ENCODE data around the gene REELD1. TPM values are rescaled to one million over a fixed set of nuclear protein-coding genes. Genes with fewer than 3 reads are reported as not detected.

The REELD1 gene
- total and polyA plus RNA-seq, 4 donors: 0.07 to 0.08 TPM; not detected in 2

GRCh38 chr4:146194212-146194611, 20.1 kb upstream of the REELD1 start:
- DNase-seq (ENCODE audit: low spot score): no peak
- no peaks in the 10 kb centered on the region for H3K27me3 ChIP-seq (ENCODE audit: control insufficient read depth in 4 of 4, insufficient read depth in 4 of 4, low read length in 3 of 4)
- peaks cover 0 to 20% (median 14%) of the 10 kb centered on the region in 4 donors for H3K36me3 ChIP-seq (ENCODE audit: control insufficient read depth in 4 of 4, insufficient read depth in 3 of 4, low read depth in 1 of 4, low read length in 3 of 4)
- H3K4me3 ChIP-seq (ENCODE audit: low read depth in 1 of 3, low read length in 3 of 3): no peak overlapping the region
- TF ChIP-seq YY1 (IDR thresholded peaks at IDR 0.05): no peak
- TF ChIP-seq HNF4A (conservative IDR thresholded peaks at IDR 0.05): no peak
- no peak for TF ChIP-seq RXRA (IDR thresholded peaks at IDR 0.05)
- TF ChIP-seq GABPA (IDR thresholded peaks at IDR 0.05 in 1 of 2, conservative IDR thresholded peaks at IDR 0.05 in 1 of 2): no peak
- TF ChIP-seq MAX (IDR thresholded peaks at IDR 0.05): no peak
- no peak overlapping the region for H3K27ac ChIP-seq (ENCODE audit: low read depth in 1 of 2, low read length in 2 of 2)
- no peaks in the 10 kb centered on the region for H3K9me3 ChIP-seq (ENCODE audit: control insufficient read depth in 4 of 4, low read length in 3 of 4)
- no peak overlapping the region for H3K9ac ChIP-seq (ENCODE audit: low read depth in 1 of 2, low read length in 2 of 2)
- H3K4me1 ChIP-seq (ENCODE audit: control insufficient read depth in 4 of 4, insufficient read depth in 4 of 4, low read length in 3 of 4): peaks cover 0 to 2% (median 0%) of the 10 kb centered on the region in 4 donors

- TF ChIP-seq HNF4A (conservative IDR thresholded peaks at IDR 0.05): no peak
- TF ChIP-seq TAF1 (conservative IDR thresholded peaks at IDR 0.05): no peak
- TF ChIP-seq ZBTB33 (IDR thresholded peaks at IDR 0.05): no peak
- TF ChIP-seq FOXA2 (IDR thresholded peaks at IDR 0.05): no peak
- TF ChIP-seq NR2F2 (IDR thresholded peaks at IDR 0.05): no peak
- TF ChIP-seq ATF3 (IDR thresholded peaks at IDR 0.05): no peak
- no peak for TF ChIP-seq RAD21 (IDR thresholded peaks at IDR 0.05)
- no peak for TF ChIP-seq RXRA (IDR thresholded peaks at IDR 0.05)
- TF ChIP-seq FOXA1 (IDR thresholded peaks at IDR 0.05): no peak
Measured at GRCh38 chr4:146202665-146203064, 11.7 kb upstream of the REELD1 start.

GRCh38 chr4:146207410-146207809, 6.9 kb upstream of the REELD1 start:
- DNase-seq (ENCODE audit: low spot score): no peak
- H3K9me3 ChIP-seq (ENCODE audit: control insufficient read depth in 4 of 4, low read length in 3 of 4): no peaks in the 10 kb centered on the region
- no peak overlapping the region for H3K4me3 ChIP-seq (ENCODE audit: low read depth in 1 of 3, low read length in 3 of 3)
- WGBS: 87% methylated on average over 5 of the region's 5 CpGs
- H3K36me3 ChIP-seq (ENCODE audit: control insufficient read depth in 4 of 4, insufficient read depth in 3 of 4, low read depth in 1 of 4, low read length in 3 of 4): no peaks in the 10 kb centered on the region
- H3K4me1 ChIP-seq (ENCODE audit: control insufficient read depth in 4 of 4, insufficient read depth in 4 of 4, low read length in 3 of 4): no peaks in the 10 kb centered on the region
- no peak overlapping the region for H3K27ac ChIP-seq (ENCODE audit: low read depth in 1 of 2, low read length in 2 of 2)
- no peaks in the 10 kb centered on the region for H3K27me3 ChIP-seq (ENCODE audit: control insufficient read depth in 4 of 4, insufficient read depth in 4 of 4, low read length in 3 of 4)
- H3K9ac ChIP-seq (ENCODE audit: low read depth in 1 of 2, low read length in 2 of 2): no peak overlapping the region
- TF ChIP-seq JUND (IDR thresholded peaks at IDR 0.05): no peak
- TF ChIP-seq ZBTB33 (IDR thresholded peaks at IDR 0.05): no peak
- TF ChIP-seq SP1 (IDR thresholded peaks at IDR 0.05): no peak
- TF ChIP-seq ATF3 (IDR thresholded peaks at IDR 0.05): no peak
- no peak for TF ChIP-seq RAD21 (IDR thresholded peaks at IDR 0.05)
- TF ChIP-seq NR2F2 (IDR thresholded peaks at IDR 0.05): no peak
- no peak for TF ChIP-seq GABPA (IDR thresholded peaks at IDR 0.05 in 1 of 2, conservative IDR thresholded peaks at IDR 0.05 in 1 of 2)
- TF ChIP-seq HNF4G (IDR thresholded peaks at IDR 0.05): no peak
- no peak for TF ChIP-seq REST (IDR thresholded peaks at IDR 0.05)
- no peak for TF ChIP-seq RXRA (IDR thresholded peaks at IDR 0.05)
- TF ChIP-seq TAF1 (conservative IDR thresholded peaks at IDR 0.05): no peak
- TF ChIP-seq MAX (IDR thresholded peaks at IDR 0.05): no peak
- TF ChIP-seq FOXA1 (IDR thresholded peaks at IDR 0.05): no peak
- no peak for TF ChIP-seq YY1 (IDR thresholded peaks at IDR 0.05)
- TF ChIP-seq HNF4A (conservative IDR thresholded peaks at IDR 0.05): no peak

More at GRCh38 chr4:146202665-146203064, 11.7 kb upstream of the REELD1 start:
- Histone ChIP-seq H3K9ac (ENCODE audit: low read depth in 1 of 2, low read length in 2 of 2) (no peak overlapping the region), H3K9me3 (ENCODE audit: control insufficient read depth in 4 of 4, low read length in 3 of 4) (no peaks in the 10 kb centered on the region), H3K27me3 (ENCODE audit: control insufficient read depth in 4 of 4, insufficient read depth in 4 of 4, low read length in 3 of 4) (no peaks in the 10 kb centered on the region), H3K4me1 (ENCODE audit: control insufficient read depth in 4 of 4, insufficient read depth in 4 of 4, low read length in 3 of 4) (no peaks in the 10 kb centered on the region), H3K4me3 (ENCODE audit: low read depth in 1 of 3, low read length in 3 of 3) (no peak overlapping the region), H3K36me3 (ENCODE audit: control insufficient read depth in 4 of 4, insufficient read depth in 3 of 4, low read depth in 1 of 4, low read length in 3 of 4) (no peaks in the 10 kb centered on the region), H3K27ac (ENCODE audit: low read depth in 1 of 2, low read length in 2 of 2) (no peak overlapping the region)
- 85% methylated on average over 2 of the region's 2 CpGs for WGBS
- DNase-seq (ENCODE audit: low spot score): no peak

Data from liver (tissue), 9 donors.